HepG2 (cell line): ENCODE measurements around the gene INTS1. TPM values are rescaled to one million over a fixed set of nuclear protein-coding genes. Genes with fewer than 3 reads are reported as not detected.

Experiments
- ATAC-seq: fragments of 200-7000 bp; cut with Tn5 transposase; 3 replicates; pipeline ENCODE4 v1.9.1; 2020; ENCODE audit warnings: mild to moderate bottlenecking, moderate library complexity
- BruUV-seq: library from RNA; stranded (reverse); fragments of 400-500 nt; replicated peaks from 2 replicates; lab custom pipeline; 2021; lab: Mats Ljungman, UMichigan
- CTCF ChIA-PET: fragments of 300-600 bp; formaldehyde crosslinking; extraction: SDS; loops from one replicate; lab custom pipeline; 2021; ENCODE audit warnings: low total read pairs, inconsistent platforms, low intra/inter-chr PET ratio; lab: Yijun Ruan, JAX
- POLR2A ChIA-PET: fragments of 350-600 bp; sonication (Branson Sonifier 250); formaldehyde crosslinking; loops from one replicate; lab custom pipeline; 2020; ENCODE audit warnings: antibody characterized with exemption, inconsistent platforms; lab: Yijun Ruan, JAX
- DNase-seq: peaks from one replicate; pipeline ENCODE4 v3.0.0-alpha.2; 2015; ENCODE audit warnings: low spot score
- FAIRE-seq: peaks from 3 replicates; lab custom pipeline; 2011; peaks lifted over from hg19 to GRCh38; lab: Jason Lieb, UNC
- H2AFZ ChIP-seq: one replicate; pipeline ENCODE4 v1.6.1; 2011; ENCODE audit warnings: low read length, inconsistent platforms
- H3K27ac ChIP-seq: fragments of 300-600 bp; 3 replicates; pipeline ENCODE4 v1.8.0; 2011; ENCODE audit warnings: mixed run types, mild to moderate bottlenecking, mixed read lengths, low read length, inconsistent platforms; ENCODE audit not compliant: insufficient read depth; ENCODE audit errors: extremely low read length
- H3K27me3 ChIP-seq, 2 experiments: fragments of 200-600 bp in 1 of 2; 2 replicates in 1 of 2; 3 replicates in 1 of 2; pipeline versions ENCODE4 v1.6.0 to v1.8.0; 2011; ENCODE audit warnings: low read length in 2 of 2, mild to moderate bottlenecking in 2 of 2, moderate library complexity in 2 of 2, inconsistent platforms in 1 of 2; ENCODE audit not compliant: insufficient read depth in 2 of 2, control insufficient read depth in 1 of 2
- H3K36me3 ChIP-seq, 2 experiments: fragments of 200-600 bp in 1 of 2; replicated peaks in 1 of 2; 2 replicates in 1 of 2; 3 replicates in 1 of 2; pipeline versions ENCODE4 v1.5.1 to v1.8.0; 2011; ENCODE audit warnings: low read length in 2 of 2, inconsistent platforms in 1 of 2; ENCODE audit not compliant: insufficient read depth in 2 of 2, control insufficient read depth in 1 of 2
- H3K4me1 ChIP-seq: 2 replicates; pipeline ENCODE4 v1.5.1; 2012; ENCODE audit warnings: low read length, inconsistent platforms; ENCODE audit not compliant: insufficient read depth
- H3K4me2 ChIP-seq: 2 replicates; pipeline ENCODE4 v1.6.0; 2011; ENCODE audit warnings: low read depth, low read length, inconsistent platforms
- H3K4me3 ChIP-seq, 3 experiments: fragments of 200-600 bp in 1 of 3; sonication (generic), shearing (Covaris generic) in 1 of 3; replicated peaks in 1 of 3; 2 replicates each; pipeline ENCODE4 v1.5.1; 2011 to 2016; ENCODE audit warnings: low read length in 3 of 3, inconsistent platforms in 2 of 3, low read depth in 2 of 3, mild to moderate bottlenecking in 2 of 3, control low read depth in 1 of 3, mixed read lengths in 1 of 3; ENCODE audit not compliant: insufficient read depth in 1 of 3
- H3K79me2 ChIP-seq: one replicate; pipeline ENCODE4 v1.6.1; 2011; ENCODE audit warnings: low read length, inconsistent platforms; ENCODE audit not compliant: insufficient read depth
- H3K9ac ChIP-seq: 2 replicates; pipeline ENCODE4 v1.6.0; 2011; ENCODE audit warnings: mild to moderate bottlenecking, low read depth, low read length, inconsistent platforms; ENCODE audit not compliant: insufficient read depth
- H3K9me3 ChIP-seq: 2 replicates; pipeline ENCODE4 v1.5.1; 2012; ENCODE audit warnings: mild to moderate bottlenecking, low read length
- H4K20me1 ChIP-seq: 2 replicates; pipeline ENCODE4 v1.6.0; 2011; ENCODE audit warnings: inconsistent platforms, mild to moderate bottlenecking, low read length, moderate library complexity; ENCODE audit not compliant: insufficient read depth
- ASH2L ChIP-seq: fragments of 300-600, 200-600 bp; sonication (generic); IDR thresholded peaks from 2 replicates; pipeline ENCODE4 v1.7.0; 2017; ENCODE audit warnings: low read depth, mild to moderate bottlenecking, moderate library complexity, mixed read lengths, low read length; ENCODE audit not compliant: insufficient read length
- ATRX ChIP-seq: sonication (generic); formaldehyde crosslinking; IDR thresholded peaks from 2 replicates; pipeline ENCODE4 v1.4.0; 2020; ENCODE audit warnings: missing genetic modification reagents, borderline replicate concordance
- CCDC6 ChIP-seq: sonication (generic); formaldehyde crosslinking; IDR thresholded peaks from 2 replicates; pipeline ENCODE4 v1.8.1; 2022; ENCODE audit warnings: mild to moderate bottlenecking, missing genetic modification reagents, moderate library complexity
- DDIT3 ChIP-seq: sonication (generic); formaldehyde crosslinking; IDR thresholded peaks from 2 replicates; pipeline ENCODE4 v1.4.0; 2020; ENCODE audit warnings: mild to moderate bottlenecking, missing genetic modification reagents
- ELF3 ChIP-seq: IDR thresholded peaks from 2 replicates; pipeline ENCODE4 v1.6.1; 2016; ENCODE audit warnings: missing genetic modification reagents, missing compliant biosample characterization
- FOXA3 ChIP-seq: IDR thresholded peaks from 2 replicates; pipeline ENCODE4 v1.6.1; 2016; ENCODE audit warnings: missing genetic modification reagents, missing compliant biosample characterization
- HBP1 ChIP-seq: IDR thresholded peaks from 2 replicates; pipeline ENCODE4 v1.6.1; 2016; ENCODE audit warnings: low read depth, control low read depth
- HDAC1 ChIP-seq: sonication (generic); formaldehyde crosslinking; IDR thresholded peaks from 2 replicates; pipeline ENCODE4 v1.5.1; 2020; ENCODE audit warnings: mild to moderate bottlenecking, missing genetic modification reagents
- NRL ChIP-seq: sonication (generic); formaldehyde crosslinking; IDR thresholded peaks from 2 replicates; pipeline ENCODE4 v1.5.0; 2020; ENCODE audit warnings: missing genetic modification reagents, mild to moderate bottlenecking, moderate library complexity, borderline replicate concordance
- PRMT3 ChIP-seq: sonication (generic); formaldehyde crosslinking; IDR thresholded peaks from 2 replicates; pipeline ENCODE4 v1.8.1; 2022; ENCODE audit warnings: low read depth, mild to moderate bottlenecking, moderate library complexity, missing genetic modification reagents, borderline replicate concordance
- SIN3A ChIP-seq: IDR thresholded peaks from 2 replicates; pipeline ENCODE4 v1.6.1; 2011; ENCODE audit warnings: low read depth, mild to moderate bottlenecking, control low read depth, low read length, borderline replicate concordance
- SNAPC4 ChIP-seq: sonication (generic); formaldehyde crosslinking; IDR thresholded peaks from 2 replicates; pipeline ENCODE4 v1.4.0; 2020; ENCODE audit warnings: mild to moderate bottlenecking, missing genetic modification reagents
- ZNF558 ChIP-seq: sonication (generic); formaldehyde crosslinking; IDR thresholded peaks from 2 replicates; pipeline ENCODE4 v1.9.0; 2022; ENCODE audit warnings: mild to moderate bottlenecking, missing genetic modification reagents, borderline replicate concordance
- ZNF644 ChIP-seq: IDR thresholded peaks from 2 replicates; pipeline ENCODE4 v1.6.1; 2016; ENCODE audit warnings: low read depth
- ZNF670 ChIP-seq: sonication (generic); formaldehyde crosslinking; IDR thresholded peaks from 2 replicates; pipeline ENCODE4 v1.8.0; 2022; ENCODE audit warnings: mild to moderate bottlenecking, missing genetic modification reagents, borderline replicate concordance
- ZNF691 ChIP-seq: sonication (generic); formaldehyde crosslinking; IDR thresholded peaks from 2 replicates; pipeline ENCODE4 v1.4.0; 2020; ENCODE audit warnings: missing genetic modification reagents, low read depth, mild to moderate bottlenecking, borderline replicate concordance
- WGBS: methylation state at CpG from one replicate; pipeline ENCODE4 v1.1.6; 2017; ENCODE audit warnings: low lambda C conversion rate; 5-methylcytosine and 5-hydroxymethylcytosine counted together
- in situ Hi-C: cut with HindIII; loops from 2 replicates; pipeline ENCODE4 v1.10.0; 2017; ENCODE audit warnings: low pct_unique_long_range_greater_than_20kb; ENCODE audit not compliant: extremely low pct_ligation_motif_present
- intact Hi-C: fragments of 100-400 bp; cut with micrococcal nuclease; formaldehyde crosslinking; loops from one replicate; pipeline ENCODE4 v1.10.0; 2022; ENCODE audit not compliant: unreplicated experiment
- polyA plus RNA-seq, 8 experiments: library from polyadenylated mRNA; depleted of rRNA in 3 of 8; stranded (reverse) in 7 of 8; unstranded in 1 of 8; fragments of >200 nt; fragmentation: Illumina TruSeq in 4 of 8; extraction: Trizol in 4 of 8; gene quantifications; 2 replicates each; pipeline versions ENCODE4 v1.2.1 to v1.2.3, GENCODE V29; 2011 to 2016; ENCODE audit warnings: low read depth in 4 of 8, missing spikeins in 1 of 8, mixed read lengths in 1 of 8; ENCODE audit not compliant: insufficient read depth in 1 of 8
- total RNA-seq, 5 experiments: library from RNA; depleted of rRNA; stranded (reverse); fragments of >200 nt; fragmentation: Illumina TruSeq; extraction: Trizol; gene quantifications; 2 replicates each; pipeline ENCODE4 v1.2.3, GENCODE V29; 2016; ENCODE audit warnings: low read depth in 1 of 5

INTS1 gene
- total and polyA plus RNA-seq, 2 of the 13 experiments (the other 11 are each of a cell fraction or from before 2014, with no cell fraction given) = 13.7 to 29.0 TPM

- BruUV-seq = no TSS peak
- Histone ChIP-seq H3K4me3 (no peak overlapping the region), H3K36me3 (peaks cover 22 to 48% of the 10 kb centered on the region in 2 experiments), H3K4me2 (no peak overlapping the region), H3K9me3 (no peaks in the 10 kb centered on the region), H3K4me1 (peaks cover 17% of the 10 kb centered on the region), H2AFZ (no peak overlapping the region), H3K27ac (no peak overlapping the region), H3K27me3 (no peaks in the 10 kb centered on the region; a peak in 1 of 5 replicates), H3K79me2 (peaks cover 26% of the 10 kb centered on the region), H4K20me1 (no peaks in the 10 kb centered on the region), H3K9ac (no peak overlapping the region)
- intact Hi-C loops = no loop called here
- WGBS = 97% methylated on average over 29 of the region's 34 CpGs
- ATAC-seq = no peak
- POLR2A ChIA-PET = no interaction called here
- in situ Hi-C loops = loop anchor here (5.0 kb wide), 1 partner anchor 57 kb away; the partner anchor contains the start of gene TMEM184A
- no peak for FAIRE-seq
- no peak for DNase-seq
- no peak for TF ChIP-seq FOXA3 (CRISPR knock-in tag)
- no peak for TF ChIP-seq NRL (CRISPR knock-in tag)
- TF ChIP-seq ASH2L = no peak
- no peak for TF ChIP-seq HBP1 (CRISPR knock-in tag)
- TF ChIP-seq ZNF691 (CRISPR knock-in tag) = no peak
- TF ChIP-seq CCDC6 (CRISPR knock-in tag) = no peak
- no peak for TF ChIP-seq ATRX (CRISPR knock-in tag)
- TF ChIP-seq PRMT3 (CRISPR knock-in tag) = no peak
- TF ChIP-seq ELF3 (CRISPR knock-in tag) = no peak
- TF ChIP-seq SIN3A = no peak
- TF ChIP-seq SNAPC4 (CRISPR knock-in tag) = no peak
- no peak for TF ChIP-seq HDAC1 (CRISPR knock-in tag)
- TF ChIP-seq ZNF558 (CRISPR knock-in tag) = no peak
- TF ChIP-seq ZNF644 = no peak
- TF ChIP-seq ZNF670 (CRISPR knock-in tag) = no peak
- TF ChIP-seq DDIT3 (CRISPR knock-in tag) = no peak
- CTCF ChIA-PET = no interaction called here
These were observed 4.0 kb downstream of the INTS1 start for GRCh38 chr7:1500064-1500807.
